Measurements from ENCODE around the gene DNMT3B.

GRCh38 chr20:32837157-32837556, 75.0 kb downstream of the DNMT3B start:
- TF ChIP-seq, protein P1, sequence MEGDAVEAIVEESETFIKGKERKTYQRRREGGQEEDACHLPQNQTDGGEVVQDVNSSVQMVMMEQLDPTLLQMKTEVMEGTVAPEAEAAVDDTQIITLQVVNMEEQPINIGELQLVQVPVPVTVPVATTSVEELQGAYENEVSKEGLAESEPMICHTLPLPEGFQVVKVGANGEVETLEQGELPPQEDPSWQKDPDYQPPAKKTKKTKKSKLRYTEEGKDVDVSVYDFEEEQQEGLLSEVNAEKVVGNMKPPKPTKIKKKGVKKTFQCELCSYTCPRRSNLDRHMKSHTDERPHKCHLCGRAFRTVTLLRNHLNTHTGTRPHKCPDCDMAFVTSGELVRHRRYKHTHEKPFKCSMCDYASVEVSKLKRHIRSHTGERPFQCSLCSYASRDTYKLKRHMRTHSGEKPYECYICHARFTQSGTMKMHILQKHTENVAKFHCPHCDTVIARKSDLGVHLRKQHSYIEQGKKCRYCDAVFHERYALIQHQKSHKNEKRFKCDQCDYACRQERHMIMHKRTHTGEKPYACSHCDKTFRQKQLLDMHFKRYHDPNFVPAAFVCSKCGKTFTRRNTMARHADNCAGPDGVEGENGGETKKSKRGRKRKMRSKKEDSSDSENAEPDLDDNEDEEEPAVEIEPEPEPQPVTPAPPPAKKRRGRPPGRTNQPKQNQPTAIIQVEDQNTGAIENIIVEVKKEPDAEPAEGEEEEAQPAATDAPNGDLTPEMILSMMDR (IDR thresholded peaks at IDR 0.05 in 4 of 5, conservative IDR thresholded peaks at IDR 0.05 in 1 of 5) = no peak
- no peak for TF ChIP-seq POLR2A (IDR thresholded peaks at IDR 0.05)

Data from gastrocnemius medialis (tissue), 4 donors.